BLaER1 (cell line): ENCODE results near the gene SCARB1.

ENCODE experiments used
- H3K27ac ChIP-seq: shearing (Covaris generic); formaldehyde crosslinking; 2 replicates; pipeline ENCODE4 v1.8.1; 2022
- H3K27me3 ChIP-seq: shearing (Covaris generic); formaldehyde crosslinking; 2 replicates; pipeline ENCODE4 v1.8.1; 2022
- H3K36me3 ChIP-seq: shearing (Covaris generic); formaldehyde crosslinking; 2 replicates; pipeline ENCODE4 v1.8.1; 2022
- H3K4me1 ChIP-seq: shearing (Covaris generic); formaldehyde crosslinking; 2 replicates; pipeline ENCODE4 v1.8.1; 2022
- H3K4me2 ChIP-seq: shearing (Covaris generic); formaldehyde crosslinking; 2 replicates; pipeline ENCODE4 v1.8.1; 2022
- H3K4me3 ChIP-seq: shearing (Covaris generic); formaldehyde crosslinking; 2 replicates; pipeline ENCODE4 v1.8.1; 2022
- H3K9ac ChIP-seq: shearing (Covaris generic); formaldehyde crosslinking; 2 replicates; pipeline ENCODE4 v1.8.1; 2022
- H3K9me3 ChIP-seq: shearing (Covaris generic); formaldehyde crosslinking; 2 replicates; pipeline ENCODE4 v1.8.1; 2022
- H4K20me1 ChIP-seq: shearing (Covaris generic); formaldehyde crosslinking; 2 replicates; pipeline ENCODE4 v1.8.1; 2022
- Cebpa-rat ChIP-seq: shearing (Covaris generic); IDR thresholded peaks from 2 replicates; pipeline ENCODE4 v1.8.1; 2022

Gene SCARB1

DNA sequence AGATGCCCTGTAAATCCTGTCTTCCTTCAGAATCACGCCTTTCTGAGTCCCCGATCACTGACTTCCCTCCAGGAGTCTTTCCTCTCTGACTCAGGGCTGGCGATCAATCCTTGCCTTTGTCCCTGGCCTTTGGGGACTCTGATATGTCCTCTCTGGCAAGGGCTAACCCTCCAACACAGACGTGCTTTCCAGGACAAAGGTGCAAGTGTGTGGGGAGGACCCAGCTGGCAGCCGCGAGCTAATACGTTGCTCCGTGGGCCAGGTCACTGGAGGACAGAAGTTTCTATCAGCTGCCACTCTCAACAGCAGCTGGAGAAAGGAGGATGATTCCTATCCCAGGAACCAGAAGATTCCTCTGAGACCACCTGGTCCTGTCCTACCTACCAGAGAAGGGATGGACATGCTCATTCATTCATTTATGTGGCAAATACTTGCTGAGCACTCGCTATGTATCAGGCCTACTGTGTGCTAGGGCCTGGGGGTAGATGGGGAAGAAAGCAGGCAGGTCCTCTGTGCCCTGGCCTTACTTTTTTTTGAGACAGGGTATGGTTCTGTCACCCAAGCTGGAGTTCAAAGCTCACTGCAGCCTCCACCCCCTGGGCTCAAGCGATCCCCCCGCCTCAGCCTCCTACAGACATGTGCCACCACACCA, 8.5 kb upstream of the SCARB1 start:
- Histone ChIP-seq H3K9me3 (no peaks in the 10 kb centered on the region), H3K27ac (peak overlapping the region; percentile 52), H3K9ac (peak overlapping the region; percentile 32; the same call in 1 of the 2 replicates), H3K4me1 (peaks cover 86% of the 10 kb centered on the region), H3K36me3 (no peaks in the 10 kb centered on the region), H3K27me3 (no peaks in the 10 kb centered on the region), H4K20me1 (no peaks in the 10 kb centered on the region), H3K4me2 (peak overlapping the region; percentile 35), H3K4me3 (no peak overlapping the region)
- TF ChIP-seq Cebpa-rat, result no peak

DNA sequence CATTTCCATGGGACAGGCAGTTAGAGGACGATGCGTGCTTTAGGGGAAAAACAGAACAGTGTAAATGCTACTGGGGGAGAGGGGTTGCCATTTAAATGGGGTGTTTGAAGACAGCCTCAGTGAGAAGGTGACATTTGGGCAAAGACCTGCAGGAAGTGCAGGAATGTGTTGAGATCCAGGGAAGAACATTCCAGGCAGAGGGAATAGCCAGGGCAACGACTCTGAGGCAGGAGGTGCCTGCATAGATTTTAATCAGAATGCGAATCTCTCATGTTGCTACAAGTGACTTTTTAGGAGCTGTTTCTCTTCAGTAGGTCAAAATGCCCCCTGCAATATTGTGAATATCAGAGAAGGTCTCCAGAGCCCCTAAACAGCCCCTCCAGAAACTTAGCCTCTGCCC, 7.6 kb upstream of the SCARB1 start:
- Histone ChIP-seq H3K27ac (peak overlapping the region; percentile 52), H3K27me3 (no peaks in the 10 kb centered on the region), H3K9ac (0 out of 2 replicates have a peak overlapping the region, but pooled peaks have one; percentile 32), H4K20me1 (no peaks in the 10 kb centered on the region), H3K4me1 (peaks cover 95% of the 10 kb centered on the region), H3K9me3 (no peaks in the 10 kb centered on the region), H3K4me2 (peak overlapping the region; percentile 35), H3K36me3 (no peaks in the 10 kb centered on the region), H3K4me3 (no peak overlapping the region)
- TF ChIP-seq Cebpa-rat, result no peak

DNA sequence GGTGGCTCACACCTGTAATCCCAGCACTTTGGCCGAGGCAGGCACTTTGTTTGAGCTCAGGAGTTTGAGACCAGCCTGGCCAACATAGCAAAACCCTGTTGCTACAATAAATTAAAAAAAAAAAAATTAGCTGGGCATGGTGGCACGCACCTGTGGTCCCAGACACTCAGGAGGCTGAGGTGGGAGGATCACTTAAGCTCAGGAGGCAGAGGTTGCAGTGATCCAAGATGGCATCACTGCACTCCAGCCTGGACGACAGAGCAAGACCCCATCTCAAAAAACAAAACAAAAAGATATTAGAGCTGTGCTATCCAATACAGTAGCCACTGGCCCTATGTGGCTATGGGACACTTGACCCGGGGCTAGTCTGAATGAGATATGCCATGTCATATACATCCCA, 6.9 kb upstream of the SCARB1 start:
- H4K20me1 ChIP-seq, result no peaks in the 10 kb centered on the region
- H3K27ac ChIP-seq, result peak overlapping the region; percentile 92
- H3K9me3 ChIP-seq, result no peaks in the 10 kb centered on the region
- H3K9ac ChIP-seq, result peak overlapping the region; percentile 77; the same call in 1 of the 2 replicates
- H3K4me1 ChIP-seq, result peaks cover 100% of the 10 kb centered on the region
- H3K4me3 ChIP-seq, result no peak overlapping the region
- H3K27me3 ChIP-seq, result no peaks in the 10 kb centered on the region
- H3K4me2 ChIP-seq, result peak overlapping the region; percentile 92
- no peaks in the 10 kb centered on the region for H3K36me3 ChIP-seq
- TF ChIP-seq Cebpa-rat, result no peak

DNA sequence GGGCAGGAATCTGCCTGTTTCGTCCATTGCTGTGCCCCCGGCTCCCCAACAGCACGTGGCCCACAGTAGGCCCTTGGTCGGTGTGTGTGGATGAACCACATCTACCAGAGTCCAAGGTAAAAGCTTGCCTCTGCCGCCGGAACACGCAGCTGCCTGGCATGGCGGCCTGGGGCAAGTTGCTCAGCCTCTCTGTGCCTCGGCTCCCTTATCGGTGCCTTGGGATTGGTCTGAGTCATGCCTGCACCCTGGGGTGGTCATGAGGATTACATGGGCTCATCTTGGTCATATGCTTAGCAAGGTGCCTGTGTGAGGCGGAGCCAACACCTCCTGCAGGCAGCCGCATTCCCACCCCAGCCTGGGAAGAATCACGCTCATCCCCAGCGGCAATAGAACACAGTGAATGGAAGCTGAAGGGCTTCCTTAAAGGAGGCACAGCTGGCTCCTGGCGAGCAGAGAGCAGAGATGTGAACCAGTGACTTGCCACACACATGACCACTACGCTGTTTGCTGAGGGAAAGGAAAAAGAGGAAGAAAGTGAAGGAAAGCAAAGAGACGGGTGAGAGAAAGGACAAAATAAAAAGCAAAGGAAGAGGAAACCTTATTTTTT, 5.5 kb upstream of the SCARB1 start:
- Histone ChIP-seq H3K27me3 (no peaks in the 10 kb centered on the region), H3K9ac (peak overlapping the region; percentile 77), H3K9me3 (no peaks in the 10 kb centered on the region), H3K27ac (peak overlapping the region; percentile 92), H4K20me1 (no peaks in the 10 kb centered on the region), H3K4me1 (peaks cover 100% of the 10 kb centered on the region), H3K4me2 (peak overlapping the region; percentile 92), H3K36me3 (no peaks in the 10 kb centered on the region), H3K4me3 (peak overlapping the region; percentile 58)
- TF ChIP-seq Cebpa-rat, result no peak

DNA sequence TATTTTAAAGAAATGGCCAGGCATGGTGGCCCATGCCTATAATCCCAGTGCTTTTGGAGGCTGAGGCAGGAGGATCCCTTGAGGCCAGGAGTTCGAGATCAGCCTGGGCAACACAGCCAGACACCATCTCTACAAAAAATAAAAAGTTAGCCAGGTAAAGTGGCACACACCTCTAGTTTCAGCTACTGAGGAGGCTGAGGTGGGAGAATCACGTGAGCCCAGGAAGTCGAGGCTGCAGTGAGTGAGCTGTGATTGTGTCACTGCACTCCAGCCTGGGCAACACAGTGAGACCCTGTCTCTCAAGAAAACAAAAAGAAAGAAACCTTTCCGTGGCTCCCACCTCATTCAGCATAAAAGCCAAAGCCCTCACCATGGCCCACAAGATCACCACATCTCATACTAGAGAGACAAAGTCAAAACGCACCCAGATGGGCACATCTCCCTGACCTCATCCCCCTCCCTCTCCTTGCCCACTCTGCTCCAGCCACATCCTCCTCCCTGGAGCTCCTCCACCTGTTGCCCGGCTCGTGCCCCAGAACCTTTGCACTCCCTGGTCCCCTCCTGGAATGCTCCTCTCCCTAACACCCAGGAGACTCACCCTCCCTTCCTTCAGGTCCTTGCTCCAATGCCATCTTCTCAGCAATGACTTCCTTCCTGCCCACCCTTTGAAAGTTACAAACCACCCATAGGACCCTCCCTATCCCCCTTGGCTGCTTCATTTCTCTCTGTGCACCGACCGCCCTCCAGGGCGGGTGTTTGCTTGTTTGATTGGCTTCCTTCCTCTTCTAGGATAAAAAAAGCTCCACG, 4.8 kb upstream of the SCARB1 start:
- no peak for TF ChIP-seq Cebpa-rat
- no peaks in the 10 kb centered on the region for H3K27me3 ChIP-seq
- H4K20me1 ChIP-seq, result peaks cover under 1% of the 10 kb centered on the region; the same call in 1 of the 2 replicates
- H3K4me2 ChIP-seq, result peak overlapping the region; percentile 92
- H3K4me1 ChIP-seq, result peaks cover 96% of the 10 kb centered on the region
- no peaks in the 10 kb centered on the region for H3K9me3 ChIP-seq
- peak overlapping the region; percentile 77 for H3K9ac ChIP-seq
- H3K36me3 ChIP-seq, result no peaks in the 10 kb centered on the region
- H3K4me3 ChIP-seq, result peak overlapping the region; percentile 58
- H3K27ac ChIP-seq, result peak overlapping the region; percentile 92

DNA sequence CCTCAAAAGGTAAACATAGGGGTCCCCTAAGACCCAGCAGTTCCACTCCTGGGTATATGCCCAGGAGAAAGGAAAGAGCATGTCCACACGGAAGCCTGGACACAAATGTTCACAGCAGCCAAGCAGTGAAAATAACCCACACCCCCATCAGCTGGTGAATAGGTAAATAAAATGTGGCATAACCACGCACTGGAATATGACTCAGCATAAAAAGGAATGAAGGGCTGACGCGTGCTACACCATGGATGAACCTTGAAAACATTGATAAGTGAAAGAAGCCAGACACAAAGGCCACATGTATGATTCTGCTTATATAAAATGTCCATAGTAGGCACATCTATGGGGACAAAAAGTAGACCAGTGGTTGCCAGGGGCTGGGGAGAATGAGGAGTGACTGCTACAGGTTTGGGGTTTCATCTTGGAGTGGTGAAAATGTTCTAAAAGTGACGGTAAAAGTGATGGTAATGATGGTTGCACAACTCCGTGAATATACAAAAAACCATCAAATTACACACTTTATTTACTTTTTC, 3.8 kb upstream of the SCARB1 start:
- no peak for TF ChIP-seq Cebpa-rat
- Histone ChIP-seq H3K4me3 (no peak overlapping the region), H3K9ac (no peak overlapping the region; the same call in 1 of the 2 replicates), H3K4me2 (peak overlapping the region; percentile 92), H3K4me1 (peaks cover 89% of the 10 kb centered on the region), H3K27ac (peak overlapping the region; percentile 92), H3K9me3 (no peaks in the 10 kb centered on the region), H3K36me3 (no peaks in the 10 kb centered on the region), H4K20me1 (peaks cover 10% of the 10 kb centered on the region), H3K27me3 (no peaks in the 10 kb centered on the region)

DNA sequence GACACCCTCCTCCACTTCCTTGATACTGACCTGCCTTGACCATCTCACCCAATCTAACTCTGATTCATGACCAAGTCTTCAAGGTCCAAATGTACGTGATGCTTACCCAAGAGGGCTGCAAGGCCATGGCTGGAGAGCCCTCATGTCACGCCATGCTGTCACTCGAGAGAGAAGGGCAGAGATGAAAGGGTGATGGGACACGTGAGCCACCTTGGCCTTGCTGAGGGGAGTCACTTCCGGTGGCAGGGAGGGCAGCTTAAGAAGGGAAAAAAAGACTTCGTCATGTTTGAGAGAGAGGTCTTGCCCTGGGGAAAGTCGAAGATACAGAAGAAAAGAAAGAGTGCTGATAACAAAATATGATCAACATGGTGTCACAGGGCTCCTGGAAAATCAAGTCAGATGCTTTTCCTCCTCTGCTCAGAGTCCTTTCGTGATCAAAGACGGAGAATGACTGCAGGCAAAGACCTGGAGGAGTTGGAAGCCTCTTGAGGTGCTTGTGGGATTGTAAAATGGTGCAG, 3.3 kb upstream of the SCARB1 start:
- Histone ChIP-seq H3K27me3 (no peaks in the 10 kb centered on the region), H3K9ac (no peak overlapping the region), H3K36me3 (peaks cover 2% of the 10 kb centered on the region; the same call in 1 of the 2 replicates), H4K20me1 (peaks cover 15% of the 10 kb centered on the region), H3K9me3 (no peaks in the 10 kb centered on the region), H3K27ac (peak overlapping the region; percentile 92), H3K4me2 (peak overlapping the region; percentile 92), H3K4me1 (peaks cover 89% of the 10 kb centered on the region), H3K4me3 (no peak overlapping the region)
- TF ChIP-seq Cebpa-rat, result no peak

DNA sequence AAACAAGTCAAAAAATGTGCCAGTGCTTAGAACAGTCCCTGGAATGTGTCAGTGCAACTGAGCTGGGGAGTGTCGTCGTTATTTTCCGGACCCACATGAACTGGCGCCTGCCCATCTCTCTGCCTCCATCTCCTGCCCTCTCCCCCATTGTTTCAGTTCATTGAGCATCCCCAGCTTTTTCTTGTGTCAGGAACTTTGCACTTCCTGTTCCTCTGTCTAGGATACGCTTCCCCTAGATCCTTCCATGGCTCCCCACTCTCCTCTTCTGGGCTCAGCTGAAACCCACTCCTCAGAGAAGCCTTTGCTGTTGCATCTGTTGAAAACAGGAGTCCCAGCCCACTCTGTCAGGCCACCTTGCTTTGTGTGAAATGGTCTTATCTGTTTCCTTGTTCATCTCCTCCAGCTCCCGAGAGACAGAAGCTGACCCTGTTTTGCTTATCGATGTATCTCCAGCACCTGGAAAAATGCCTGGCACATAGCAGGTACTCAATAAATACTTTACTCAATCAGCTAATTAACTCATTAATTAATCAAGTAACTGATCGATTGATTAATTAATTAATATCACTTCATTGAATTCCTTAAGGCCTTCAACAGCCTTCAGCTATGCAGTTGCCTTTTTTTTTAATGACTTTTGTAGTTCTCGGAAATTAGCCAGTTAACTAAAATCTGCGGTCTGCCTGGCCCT, 2.7 kb upstream of the SCARB1 start:
- H3K36me3 ChIP-seq, result peaks cover 8% of the 10 kb centered on the region
- H3K9me3 ChIP-seq, result no peaks in the 10 kb centered on the region
- H3K4me3 ChIP-seq, result no peak overlapping the region
- no peak for TF ChIP-seq Cebpa-rat
- peak overlapping the region; percentile 35; the same call in 1 of the 2 replicates for H3K9ac ChIP-seq
- peak overlapping the region; percentile 92 for H3K4me2 ChIP-seq
- H4K20me1 ChIP-seq, result peaks cover 21% of the 10 kb centered on the region
- H3K27me3 ChIP-seq, result no peaks in the 10 kb centered on the region
- peak overlapping the region; percentile 92 for H3K27ac ChIP-seq
- H3K4me1 ChIP-seq, result peaks cover 89% of the 10 kb centered on the region

DNA sequence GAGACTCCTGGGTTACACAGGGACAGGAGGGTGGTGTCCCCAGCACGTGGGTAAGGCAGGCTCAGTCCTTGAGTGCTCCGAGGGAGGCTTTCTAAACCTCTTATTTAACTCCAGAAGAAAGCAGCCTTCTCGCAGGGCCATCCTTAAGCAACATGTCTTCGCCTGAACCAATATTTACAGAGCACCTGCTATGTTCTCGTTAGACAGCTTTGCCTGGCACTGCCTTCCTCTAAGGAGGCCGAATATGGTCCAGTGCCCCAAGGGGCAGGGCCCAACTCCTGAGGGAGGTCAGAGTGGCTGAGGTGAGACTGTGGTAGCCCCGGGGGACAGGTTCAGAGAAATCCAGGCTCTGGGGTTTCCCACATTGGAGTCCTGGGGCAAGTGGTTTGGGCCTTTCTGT, 2.1 kb upstream of the SCARB1 start:
- Histone ChIP-seq H4K20me1 (peaks cover 28% of the 10 kb centered on the region), H3K27ac (peak overlapping the region; percentile 92), H3K9me3 (no peaks in the 10 kb centered on the region), H3K9ac (peak overlapping the region; percentile 35; the same call in 1 of the 2 replicates), H3K4me1 (peaks cover 88% of the 10 kb centered on the region), H3K4me3 (no peak overlapping the region), H3K27me3 (no peaks in the 10 kb centered on the region), H3K36me3 (peaks cover 14% of the 10 kb centered on the region), H3K4me2 (peak overlapping the region; percentile 92)
- TF ChIP-seq Cebpa-rat, result no peak
